GM19238 (cell line): ENCODE results near the gene PTEN.
"Not testable (repeated sequence)": the region's sequence is repeated elsewhere in the genome, so short reads cannot be mapped to it uniquely, and the experiment has no call there.

ENCODE experiments used
- DNase-seq: peaks from one replicate; pipeline ENCODE4 v3.0.0; 2011; ENCODE audit warnings: low spot score; ENCODE audit not compliant: insufficient read length

Gene PTEN

GRCh38 chr10:87845624-87845998, 17.8 kb upstream of the PTEN start:
- DNase-seq, result no peak

- DNase-seq, result no peak
Observed at GRCh38 chr10:87846023-87846422, 17.4 kb upstream of the PTEN start.

GRCh38 chr10:87846711-87847110, 16.7 kb upstream of the PTEN start:
- not testable (repeated sequence) for DNase-seq

GRCh38 chr10:87847550-87847949, 15.9 kb upstream of the PTEN start:
- DNase-seq, result no peak

- DNase-seq, result no peak
Observed at GRCh38 chr10:87849001-87849400, 14.4 kb upstream of the PTEN start.

- no peak for DNase-seq
Observed at GRCh38 chr10:87850742-87851205, 12.7 kb upstream of the PTEN start.

- no peak for DNase-seq
Observed at GRCh38 chr10:87852089-87852488, 11.3 kb upstream of the PTEN start.

- not testable (repeated sequence) for DNase-seq
Observed at GRCh38 chr10:87855247-87855646, 8.2 kb upstream of the PTEN start.

GRCh38 chr10:87855665-87856064, 7.8 kb upstream of the PTEN start:
- not testable (repeated sequence) for DNase-seq

GRCh38 chr10:87860156-87860795, 3.1 kb upstream of the PTEN start:
- DNase-seq, result no peak

GRCh38 chr10:87860816-87861403, 2.5 kb upstream of the PTEN start:
- DNase-seq, result no peak

- DNase-seq, result no peak
Observed at GRCh38 chr10:87861566-87861952, 1.9 kb upstream of the PTEN start.

GRCh38 chr10:87861953-87862678, 1.3 kb upstream of the PTEN start:
- peak; percentile 70 for DNase-seq

GRCh38 chr10:87862679-87863052, 759 bp upstream of the PTEN start:
- no peak for DNase-seq

- not testable (repeated sequence) for DNase-seq
Observed at GRCh38 chr10:87863951-87864495, 598 bp downstream of the PTEN start.

GRCh38 chr10:87864496-87865059, 1.2 kb downstream of the PTEN start:
- DNase-seq, result no peak

- DNase-seq, result no peak
Observed at GRCh38 chr10:87865241-87865881, 1.9 kb downstream of the PTEN start.

GRCh38 chr10:87866412-87866974, 3.1 kb downstream of the PTEN start:
- DNase-seq, result no peak

- DNase-seq, result no peak
Observed at GRCh38 chr10:87867453-87867852, 4.0 kb downstream of the PTEN start.

GRCh38 chr10:87868277-87868676, 4.9 kb downstream of the PTEN start:
- no peak for DNase-seq

- not testable (repeated sequence) for DNase-seq
Observed at GRCh38 chr10:87869139-87869538, 5.7 kb downstream of the PTEN start.
